Limb (tissue), 2 donors: ENCODE data around the gene PKP4.

Source experiments
- DNase-seq, 2 donors: peaks; one replicate each; pipeline ENCODE4 v3.0.0-alpha.2; 2016; ENCODE audit errors: extremely low spot score in 2 of 2

Gene PKP4

DNA sequence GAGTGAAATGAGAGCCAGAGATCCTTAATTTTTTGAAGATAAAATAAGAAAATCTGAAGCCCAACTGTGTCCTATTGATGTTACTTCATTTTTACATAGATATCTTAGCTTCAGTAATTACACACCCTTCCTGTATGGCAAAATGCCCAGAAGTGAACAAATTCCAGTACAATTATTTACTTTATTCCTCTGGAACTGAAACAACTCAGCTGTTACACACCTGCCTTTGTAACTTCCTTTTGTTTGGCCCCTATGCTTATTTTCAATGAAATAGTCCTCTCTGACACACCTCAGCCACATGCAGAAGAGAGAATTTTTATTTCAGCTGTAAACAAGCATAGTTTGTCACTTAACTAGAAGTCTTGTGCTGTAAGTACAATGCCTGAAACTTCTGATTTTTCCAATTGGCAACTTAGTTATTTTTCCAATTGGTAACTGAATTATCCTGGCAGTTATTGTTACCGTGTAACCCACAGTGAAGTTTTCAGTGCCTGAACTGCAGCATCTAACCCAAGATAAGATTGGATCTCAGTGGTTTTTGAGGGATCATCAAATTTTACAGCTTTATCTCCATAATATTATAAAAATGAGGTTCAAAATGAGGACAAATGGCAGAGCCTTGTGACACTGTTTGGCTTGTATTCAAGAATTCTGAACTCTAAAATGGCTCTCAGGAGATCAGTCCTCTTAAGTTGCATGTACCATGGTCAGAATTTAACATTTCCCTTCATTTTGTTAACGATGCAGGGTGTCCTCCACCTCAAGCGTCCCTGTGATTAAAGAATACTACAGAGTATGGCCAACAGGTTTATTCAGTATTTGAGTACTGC lies 82.6 kb downstream of the PKP4 start:
- DNase-seq = peak in 1 of 2 donors; percentile 47

DNA sequence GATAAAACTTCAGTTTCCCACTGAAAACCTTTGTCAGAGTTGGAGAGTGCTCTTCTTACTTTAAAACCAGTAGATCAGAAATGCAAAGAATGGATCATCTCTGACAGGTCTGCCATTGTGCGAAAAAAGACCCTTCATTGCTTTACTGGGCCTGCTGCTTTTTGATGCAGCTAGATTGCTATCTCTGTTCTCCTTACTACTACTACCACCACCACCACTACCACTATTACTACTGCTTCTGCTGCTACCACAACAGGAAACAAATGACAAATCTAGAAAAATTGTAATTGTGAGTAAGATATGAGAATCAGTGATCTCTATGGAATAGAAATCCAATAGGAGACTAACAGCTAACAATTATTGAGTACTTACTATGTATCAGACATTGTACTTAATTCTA lies 85.8 kb downstream of the PKP4 start:
- no peak for DNase-seq

DNA sequence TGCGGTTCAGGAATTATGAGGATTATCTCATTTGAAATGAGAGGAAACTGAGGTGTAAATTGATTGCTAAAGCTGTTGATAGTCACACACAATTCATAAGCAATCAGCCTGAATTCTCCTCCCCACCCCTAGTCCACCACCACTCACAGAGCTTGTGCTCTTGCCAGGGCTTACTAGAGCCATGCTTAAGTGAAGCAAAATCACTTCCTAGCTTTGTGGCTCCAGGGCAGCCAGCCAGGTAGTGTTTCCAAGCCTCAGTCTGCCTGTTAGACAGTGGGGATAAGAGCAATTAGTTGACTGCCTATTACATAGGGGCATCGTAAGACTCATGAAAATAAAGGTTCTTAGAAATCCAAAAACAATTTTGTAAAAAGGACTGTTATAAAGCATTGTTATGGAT lies 87.2 kb downstream of the PKP4 start:
- no peak for DNase-seq

DNA sequence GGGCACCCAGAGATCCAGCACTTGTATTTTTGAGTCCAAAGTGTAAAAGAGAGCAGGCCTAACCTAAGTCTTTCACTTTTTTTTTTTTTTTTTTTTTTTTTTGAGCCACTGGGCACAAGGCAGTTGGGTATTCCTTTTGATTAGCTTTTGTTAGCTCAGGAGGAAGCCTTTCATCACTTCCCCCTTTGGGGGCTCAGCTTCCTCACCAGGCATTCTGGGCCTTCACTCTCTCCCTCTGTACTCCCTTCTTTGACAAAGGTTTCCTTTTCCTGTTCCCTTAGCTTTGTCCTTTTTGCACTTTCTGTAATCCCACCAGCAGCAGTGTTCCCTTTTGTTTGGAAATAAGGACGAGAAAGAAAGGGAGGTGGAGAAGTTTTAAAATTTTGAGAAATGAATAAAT lies 88.2 kb downstream of the PKP4 start:
- DNase-seq = no peak

DNA sequence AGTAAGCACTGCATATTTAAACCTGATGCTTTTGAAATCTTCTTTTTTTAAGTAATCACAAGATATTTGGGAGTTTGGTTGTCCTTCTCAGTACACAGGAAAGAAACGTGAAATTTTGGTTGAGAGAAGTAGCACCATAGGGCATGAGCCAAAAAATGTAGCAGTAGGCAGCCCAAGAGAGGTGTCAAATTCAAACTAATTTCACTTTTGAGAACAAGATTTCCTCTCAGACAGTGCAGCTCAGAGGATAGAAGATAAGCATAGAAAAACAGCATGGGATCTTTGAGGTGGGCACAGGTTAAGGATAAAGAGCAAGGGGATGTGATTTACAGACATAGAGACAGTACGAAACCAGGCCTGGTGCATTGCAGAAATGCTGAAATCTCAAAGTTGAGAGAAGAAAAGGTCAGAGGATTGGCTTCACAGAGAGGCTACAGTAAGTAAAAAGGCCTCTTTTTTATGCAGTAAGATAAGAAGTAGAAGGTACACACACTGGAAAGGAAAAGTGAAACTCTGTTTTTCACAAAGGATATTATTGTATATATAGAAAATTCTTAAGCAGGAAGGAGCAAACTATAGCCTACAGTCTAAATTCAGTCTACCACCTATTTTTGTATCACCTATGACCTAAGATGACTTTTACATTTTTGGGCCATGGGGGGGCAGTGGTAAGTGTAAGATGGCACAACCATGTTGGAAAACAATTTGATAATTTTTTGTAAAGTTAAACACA lies 89.8 kb downstream of the PKP4 start:
- no peak for DNase-seq

DNA sequence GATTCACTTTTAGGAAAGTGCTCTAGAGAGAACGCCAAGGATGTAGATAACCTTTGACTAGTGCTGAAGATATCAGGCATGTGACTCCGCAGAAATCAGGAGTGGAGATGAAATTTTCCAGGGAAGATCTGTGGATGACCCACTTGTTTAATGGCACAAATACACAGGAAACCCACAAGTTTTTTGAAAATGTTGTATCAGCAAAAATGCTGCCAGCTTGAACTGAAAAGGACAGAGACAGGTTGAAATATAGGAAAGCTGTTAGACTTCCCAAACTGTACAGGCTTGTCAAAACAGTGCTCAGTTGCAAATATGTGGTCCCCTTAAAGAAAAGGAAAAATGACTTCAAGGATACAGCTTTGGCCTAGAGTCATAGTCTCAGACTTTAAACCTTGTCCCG lies 96.5 kb downstream of the PKP4 start:
- DNase-seq = no peak

DNA sequence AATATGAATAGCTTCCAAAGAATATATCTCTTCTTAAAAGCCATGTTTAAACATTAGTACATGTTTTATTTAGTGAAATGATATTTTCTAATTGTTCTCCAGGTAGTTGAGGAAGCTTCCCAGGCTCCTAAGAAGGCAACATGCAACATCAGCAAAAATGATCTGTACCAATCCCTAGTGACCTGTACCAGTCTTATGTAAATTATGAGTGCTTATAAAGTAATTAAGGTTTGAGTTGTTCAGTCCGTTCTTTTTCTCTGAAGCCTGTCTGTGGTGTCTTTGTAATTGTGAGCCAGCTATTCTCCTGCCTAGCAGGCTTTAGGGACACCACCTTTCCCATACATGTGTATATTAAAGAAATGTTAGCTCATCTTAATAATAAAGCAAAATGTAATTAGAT lies 98.2 kb downstream of the PKP4 start:
- DNase-seq = no peak

DNA sequence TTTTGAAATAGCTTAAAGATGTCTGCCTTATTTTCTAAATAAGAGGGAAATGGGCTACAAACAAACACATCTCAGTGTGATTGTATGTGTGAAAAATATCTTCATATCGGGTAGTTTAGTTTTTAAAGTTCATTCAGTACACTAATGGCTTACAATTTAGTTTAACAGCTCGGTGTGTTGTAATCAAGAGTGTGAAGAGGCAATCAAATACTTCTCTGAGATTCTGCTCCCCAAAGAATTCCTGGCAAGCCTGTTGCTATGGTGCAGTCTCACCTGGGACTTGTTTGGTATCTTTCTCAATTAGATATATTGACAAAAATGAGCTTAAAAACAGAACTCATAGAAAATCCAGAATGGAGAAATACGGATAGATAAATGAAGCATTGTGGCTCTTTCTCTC lies 99.4 kb downstream of the PKP4 start:
- DNase-seq = no peak

DNA sequence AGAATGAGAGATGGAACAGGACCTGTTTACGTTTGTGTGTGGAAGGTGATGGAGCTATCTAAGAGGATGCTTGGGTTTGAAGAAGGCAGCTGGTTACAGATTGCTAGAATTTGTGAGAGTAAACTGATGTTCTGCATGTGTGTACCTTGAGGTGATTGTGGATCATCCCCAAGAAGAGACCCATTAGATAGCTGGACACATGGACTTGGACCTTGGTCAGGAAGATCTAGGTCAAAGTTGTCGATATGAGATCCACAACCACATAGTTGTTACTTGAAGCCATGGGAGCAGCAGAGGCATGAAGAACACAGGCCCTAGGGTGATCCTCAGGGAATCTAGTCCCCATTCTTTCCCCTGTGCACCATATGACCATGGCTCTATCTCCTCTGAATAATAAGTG lies 101.0 kb downstream of the PKP4 start:
- DNase-seq = no peak

DNA sequence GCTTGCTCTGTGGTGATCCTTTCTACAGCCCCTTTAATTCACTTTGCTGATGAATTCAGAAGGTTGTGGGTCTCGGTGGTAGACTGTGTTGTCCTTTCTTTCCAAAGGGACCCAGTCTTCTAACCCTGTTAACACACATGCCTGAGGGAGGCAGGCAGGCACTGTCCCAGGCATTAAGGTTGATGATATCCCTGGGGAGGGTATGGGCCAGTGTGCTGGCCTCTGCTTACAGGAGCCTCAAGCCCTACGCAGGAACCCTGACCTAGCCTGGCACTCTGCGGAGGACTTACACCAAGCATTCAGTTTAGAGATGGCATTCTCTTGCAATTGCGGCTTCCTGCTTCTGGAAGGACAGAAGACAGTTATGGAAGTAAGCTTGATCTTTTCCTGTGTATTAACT lies 102.5 kb downstream of the PKP4 start:
- no peak for DNase-seq

DNA sequence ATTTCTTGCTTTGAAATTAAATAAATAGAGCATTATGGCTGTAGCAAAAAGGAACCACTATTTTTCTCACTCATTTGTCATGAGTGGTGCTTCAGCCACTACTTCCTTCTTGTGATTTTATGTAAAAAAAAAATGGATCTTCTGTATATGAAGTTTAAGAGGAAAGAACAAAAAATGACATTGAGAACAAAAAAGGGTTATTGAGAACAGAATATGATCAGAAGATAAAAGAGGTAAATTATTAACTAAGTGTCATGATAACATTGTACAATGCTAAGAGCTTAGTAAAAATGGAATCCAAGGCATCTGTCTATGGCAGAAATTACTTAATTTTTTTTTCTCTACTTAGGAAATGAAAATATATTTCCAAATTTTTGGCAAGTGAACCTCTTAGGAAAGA lies 103.5 kb downstream of the PKP4 start:
- no peak for DNase-seq

DNA sequence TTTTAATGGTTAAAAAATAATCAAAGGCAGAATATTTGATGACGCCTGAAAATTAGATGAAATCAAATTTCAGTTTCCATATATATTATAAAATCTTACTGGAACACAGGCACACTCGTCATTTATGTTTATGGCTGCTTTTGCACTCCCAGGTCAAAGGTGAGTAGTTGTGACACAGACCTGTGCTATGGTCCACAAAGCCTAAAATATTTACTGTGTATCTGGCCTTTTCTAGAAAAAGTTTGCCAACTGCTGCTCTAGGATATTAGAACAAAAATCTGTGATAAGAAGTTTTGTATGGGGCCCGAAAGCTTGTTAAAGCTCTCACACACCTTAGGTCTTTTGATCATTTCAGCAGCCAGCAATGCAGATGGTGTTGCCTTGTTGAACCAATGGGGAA lies 104.3 kb downstream of the PKP4 start:
- DNase-seq = no peak

DNA sequence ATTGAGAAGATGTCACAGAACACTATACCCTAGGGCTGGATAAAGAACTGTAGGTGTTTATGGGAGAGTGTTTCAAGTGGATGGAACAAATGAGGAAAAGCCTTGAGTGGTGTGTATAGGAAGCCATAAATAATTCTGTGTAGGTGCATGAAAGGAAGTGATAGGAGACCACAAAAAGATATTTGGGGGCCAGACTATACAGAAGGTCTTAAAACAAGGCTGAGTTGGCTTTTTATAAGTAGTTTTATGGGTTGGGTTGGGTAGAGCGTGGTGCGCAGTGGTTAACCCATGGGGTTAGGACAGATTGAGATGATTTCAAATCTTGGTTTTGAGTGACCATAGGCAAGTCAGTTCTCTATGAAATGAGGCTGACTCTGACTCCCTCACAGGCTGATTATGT lies 110.5 kb downstream of the PKP4 start:
- DNase-seq = no peak

DNA sequence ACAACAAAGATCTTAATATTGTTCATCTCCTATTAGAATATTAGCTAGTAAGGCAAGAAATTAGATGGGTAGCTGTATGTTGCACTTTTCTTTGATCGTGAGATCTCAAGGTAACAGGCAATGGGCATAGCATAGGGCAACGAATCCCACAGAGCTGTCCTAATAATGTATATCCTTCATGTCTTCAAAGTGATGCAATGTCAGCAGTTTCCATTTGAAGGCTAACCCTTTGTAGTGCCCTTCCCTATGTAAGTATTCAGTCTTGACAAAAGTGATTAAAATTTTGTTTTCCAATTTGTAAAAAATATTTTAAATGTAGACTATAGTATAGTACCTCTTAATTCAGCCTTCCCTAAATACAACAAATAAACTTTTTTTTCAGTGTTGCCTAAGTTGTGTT lies 112.5 kb downstream of the PKP4 start:
- no peak for DNase-seq

DNA sequence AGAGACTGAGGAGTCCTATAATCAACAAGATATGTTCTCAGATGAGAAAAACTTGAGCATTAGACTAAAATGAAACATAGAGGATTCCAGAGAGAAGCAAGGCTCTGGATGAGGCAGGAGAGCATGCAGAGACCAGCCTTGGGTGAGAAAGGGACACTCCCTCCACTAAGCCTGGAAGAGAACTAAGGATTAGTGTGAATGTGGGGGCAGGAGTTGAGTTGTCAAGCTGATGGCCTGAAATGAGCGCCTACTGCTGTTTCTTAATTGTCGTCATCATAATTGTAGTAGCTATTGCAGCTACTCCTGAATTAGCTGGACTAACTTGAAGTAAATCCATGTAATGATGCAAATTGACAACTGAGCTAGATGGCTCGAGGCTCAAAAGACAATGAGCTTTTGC lies 114.1 kb downstream of the PKP4 start:
- DNase-seq = no peak

DNA sequence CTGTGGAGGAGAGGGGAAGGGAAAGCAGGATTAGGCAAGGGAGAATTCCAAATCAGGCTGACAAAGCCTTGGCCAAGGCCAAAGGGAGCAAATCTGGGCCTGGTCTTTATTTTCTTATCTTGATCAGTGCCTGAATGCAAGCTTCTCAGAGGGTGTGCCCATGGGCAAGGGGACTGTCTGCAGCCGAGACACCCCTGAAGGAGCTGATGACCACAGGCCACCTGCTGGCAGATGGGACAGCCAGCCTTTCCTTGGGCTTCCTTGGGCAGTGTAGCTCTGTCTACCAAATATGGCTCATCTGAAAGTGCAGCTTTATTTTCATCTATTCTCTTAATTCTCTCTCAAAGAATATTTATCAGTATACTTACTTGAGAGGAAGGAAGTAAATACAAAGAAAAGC lies 117.0 kb downstream of the PKP4 start:
- no peak for DNase-seq

DNA sequence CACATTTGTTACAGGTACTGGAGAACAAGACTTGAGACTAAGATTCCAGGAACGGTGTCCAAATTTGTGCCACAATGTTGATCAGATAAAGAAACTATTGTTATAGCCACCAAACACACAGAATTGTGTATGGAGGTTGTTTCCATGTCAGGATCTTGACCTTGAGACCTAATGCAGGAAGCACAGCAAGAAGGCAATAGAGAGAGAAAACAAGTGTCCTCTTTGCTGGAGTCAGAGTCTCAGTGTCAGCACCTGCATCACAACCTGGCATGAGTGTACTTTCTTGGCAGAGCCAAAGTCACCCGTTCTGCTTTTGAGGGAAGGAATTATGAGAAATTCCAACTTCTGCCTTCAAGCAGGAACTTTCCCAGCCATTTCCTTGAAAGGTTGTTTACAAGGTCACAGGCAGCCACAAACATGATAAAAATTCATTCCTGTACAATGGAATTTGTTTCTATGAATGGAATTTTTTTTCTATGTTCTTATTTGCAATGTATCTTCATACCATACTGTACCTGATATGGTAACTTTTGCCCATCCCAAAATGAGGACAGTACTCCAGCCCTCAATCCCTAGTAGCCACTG lies 118.4 kb downstream of the PKP4 start:
- no peak for DNase-seq

DNA sequence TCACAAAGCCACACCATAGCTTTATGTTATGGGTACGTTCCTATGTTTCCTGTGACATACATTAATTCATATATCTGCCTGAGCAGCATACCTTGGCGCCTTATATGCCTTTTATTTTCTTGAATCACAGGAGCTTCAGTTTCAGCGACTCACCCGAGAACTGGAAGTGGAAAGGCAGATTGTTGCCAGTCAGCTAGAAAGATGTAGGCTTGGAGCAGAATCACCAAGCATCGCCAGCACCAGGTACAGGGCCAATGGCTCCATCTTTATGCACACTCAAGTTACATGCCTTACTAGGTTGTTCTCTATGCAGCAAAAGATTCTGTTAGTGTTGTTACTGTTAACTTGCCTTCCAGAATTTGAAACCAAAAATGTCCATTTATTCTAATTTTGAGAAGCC lies 120.4 kb downstream of the PKP4 start:
- no peak for DNase-seq

DNA sequence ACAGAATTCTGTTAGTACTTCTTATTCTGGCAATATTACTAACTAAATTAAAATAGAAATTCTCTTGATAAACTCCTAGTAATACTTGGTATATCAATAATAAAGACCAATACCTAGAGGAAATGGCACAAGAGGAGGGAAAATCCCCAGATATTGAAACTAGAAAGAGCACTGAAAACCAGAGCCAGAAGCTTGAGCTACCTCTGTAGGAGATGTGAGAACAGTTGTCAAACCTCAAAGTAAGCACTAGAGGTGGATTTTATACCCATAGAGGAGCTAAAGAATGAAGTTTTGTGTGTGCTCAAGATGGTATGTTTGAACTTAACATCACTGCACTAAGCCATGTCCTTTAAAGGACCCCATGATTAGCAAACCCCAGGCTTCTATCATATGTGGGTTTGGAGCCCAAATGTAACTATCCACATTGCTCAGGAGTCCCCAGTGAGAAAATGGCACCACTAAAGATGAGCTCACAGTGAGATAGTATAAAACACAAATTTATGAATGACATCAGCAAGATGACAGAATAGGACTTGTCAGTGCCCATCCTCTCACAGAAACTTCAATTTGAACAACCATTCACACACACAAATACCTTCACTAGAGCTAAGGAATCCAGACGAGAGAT lies 122.1 kb downstream of the PKP4 start:
- no peak for DNase-seq

DNA sequence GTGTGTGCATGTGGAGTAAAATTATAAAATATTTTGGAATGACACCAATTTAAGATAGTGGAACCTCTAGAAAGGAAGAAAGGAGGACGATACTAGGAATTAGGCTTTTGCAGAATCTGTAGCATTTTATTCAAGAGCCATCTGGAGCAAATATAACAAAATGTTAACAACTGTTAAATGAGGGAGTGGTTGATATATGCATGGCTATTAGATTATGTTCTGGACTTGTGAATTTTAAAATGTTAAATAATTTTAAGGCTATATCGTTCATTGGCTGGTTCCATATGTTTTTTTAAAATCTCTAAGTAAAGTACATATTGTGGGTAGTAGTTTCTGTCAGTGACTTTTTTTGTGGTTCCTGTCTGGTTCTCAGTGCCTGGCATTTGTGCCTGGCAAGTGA lies 123.2 kb downstream of the PKP4 start:
- no peak for DNase-seq

DNA sequence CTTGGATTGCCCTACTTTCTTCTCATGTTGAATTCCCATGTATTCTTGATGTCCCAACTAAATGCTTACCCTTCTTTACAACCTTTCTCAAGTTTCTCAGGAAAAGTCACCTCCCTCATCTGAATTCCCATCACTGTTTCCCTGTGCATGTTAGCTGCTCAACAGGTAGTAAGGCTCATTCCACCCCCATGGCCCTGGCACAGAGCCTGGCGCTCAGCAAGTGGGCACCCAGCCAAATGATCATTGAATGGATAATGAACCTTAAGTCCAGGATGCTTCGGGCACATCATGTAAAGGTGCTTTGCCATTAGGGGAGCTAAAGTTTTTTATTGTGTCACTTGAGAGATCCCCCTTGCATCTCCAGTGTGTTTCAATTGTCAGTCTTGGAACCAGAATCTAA lies 124.0 kb downstream of the PKP4 start:
- DNase-seq = no peak

DNA sequence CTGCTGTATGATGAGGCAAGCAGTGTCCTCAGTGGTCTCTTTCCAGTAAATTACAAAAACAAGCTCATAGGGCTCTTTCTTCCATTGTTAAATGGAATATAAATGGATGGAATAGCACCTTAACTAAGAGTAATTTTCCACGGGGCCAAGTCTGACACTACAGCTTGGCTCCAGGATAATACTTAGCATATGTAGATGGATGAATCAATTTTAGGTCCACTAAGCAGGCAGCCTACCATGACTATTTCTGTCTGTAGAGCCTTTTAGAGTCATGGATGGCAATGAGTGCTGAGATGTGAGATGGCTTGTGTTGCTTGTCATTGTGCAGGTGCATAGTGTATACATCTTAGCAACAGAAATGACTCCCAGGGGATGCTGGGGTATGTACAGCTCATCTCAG lies 125.9 kb downstream of the PKP4 start:
- DNase-seq = no peak
